ENCODE measurements around the gene ZNF580. TPM values are rescaled to one million over a fixed set of nuclear protein-coding genes. Genes with fewer than 3 reads are reported as not detected.
A peak's percentile ranks its signal among the peaks of the same experiment; 100 is the strongest.

Gene ZNF580
- total and polyA plus RNA-seq, 10 of the 15 experiments (the other 5 are each of a cell fraction or from before 2014, with no cell fraction given) = 2.3 to 31.8 (median 10.0) TPM

- Histone ChIP-seq H3K4me3 (no peak overlapping the region), H3K27ac (ENCODE audit: control insufficient read depth, insufficient read depth) (no peak overlapping the region), H3K9ac (ENCODE audit: control insufficient read depth, insufficient read depth, low read length) (no peak overlapping the region), H3K27me3 (replicated peaks in 1 of 2; ENCODE audit: control insufficient read depth in 2 of 2, insufficient read depth in 2 of 2, low read length in 1 of 2) (no peaks in the 10 kb centered on the region), H2AFZ (ENCODE audit: control insufficient read depth, low read depth, low read length) (no peak overlapping the region), H4K20me1 (ENCODE audit: control insufficient read depth, insufficient read depth) (peaks cover 16% of the 10 kb centered on the region), H3K36me3 (ENCODE audit: control insufficient read depth in 2 of 2, insufficient read depth in 2 of 2, low read length in 1 of 2) (peaks cover 26 to 47% of the 10 kb centered on the region in 2 experiments), H3K4me2 (ENCODE audit: control insufficient read depth, insufficient read depth) (no peak overlapping the region), H3K4me1 (ENCODE audit: control insufficient read depth, insufficient read depth, low read length) (no peaks in the 10 kb centered on the region; the same call in 1 of the 2 replicates), H3K79me2 (ENCODE audit: control insufficient read depth, insufficient read depth, low read length) (peaks cover 16% of the 10 kb centered on the region), H3K9me3 (replicated peaks; ENCODE audit: control insufficient read depth, insufficient read depth, low read length) (no peaks in the 10 kb centered on the region)
- CTCF ChIA-PET = interaction anchor here (1.0 kb wide), 1 partner anchor 37 kb away, joined by 5 read pairs; no protein-coding TSS in a partner anchor
- no TSS peak for BruUV-seq (replicated peaks)
- RAD21 ChIA-PET (ENCODE audit: unreplicated experiment) = no interaction called here
- TF ChIP-seq JUND (IDR thresholded peaks at IDR 0.05; ENCODE audit: low read depth, low read length) (no peak), BCL3 (IDR thresholded peaks at IDR 0.05; ENCODE audit: borderline replicate concordance, insufficient read depth, low read depth, low read length, poor library complexity, severe bottlenecking) (no peak), POLR2A (IDR thresholded peaks at IDR 0.05; ENCODE audit: low read depth, low read length) (peak; percentile 19; the same call in 1 of the 2 replicates)
- TF ChIP-seq, protein P1, sequence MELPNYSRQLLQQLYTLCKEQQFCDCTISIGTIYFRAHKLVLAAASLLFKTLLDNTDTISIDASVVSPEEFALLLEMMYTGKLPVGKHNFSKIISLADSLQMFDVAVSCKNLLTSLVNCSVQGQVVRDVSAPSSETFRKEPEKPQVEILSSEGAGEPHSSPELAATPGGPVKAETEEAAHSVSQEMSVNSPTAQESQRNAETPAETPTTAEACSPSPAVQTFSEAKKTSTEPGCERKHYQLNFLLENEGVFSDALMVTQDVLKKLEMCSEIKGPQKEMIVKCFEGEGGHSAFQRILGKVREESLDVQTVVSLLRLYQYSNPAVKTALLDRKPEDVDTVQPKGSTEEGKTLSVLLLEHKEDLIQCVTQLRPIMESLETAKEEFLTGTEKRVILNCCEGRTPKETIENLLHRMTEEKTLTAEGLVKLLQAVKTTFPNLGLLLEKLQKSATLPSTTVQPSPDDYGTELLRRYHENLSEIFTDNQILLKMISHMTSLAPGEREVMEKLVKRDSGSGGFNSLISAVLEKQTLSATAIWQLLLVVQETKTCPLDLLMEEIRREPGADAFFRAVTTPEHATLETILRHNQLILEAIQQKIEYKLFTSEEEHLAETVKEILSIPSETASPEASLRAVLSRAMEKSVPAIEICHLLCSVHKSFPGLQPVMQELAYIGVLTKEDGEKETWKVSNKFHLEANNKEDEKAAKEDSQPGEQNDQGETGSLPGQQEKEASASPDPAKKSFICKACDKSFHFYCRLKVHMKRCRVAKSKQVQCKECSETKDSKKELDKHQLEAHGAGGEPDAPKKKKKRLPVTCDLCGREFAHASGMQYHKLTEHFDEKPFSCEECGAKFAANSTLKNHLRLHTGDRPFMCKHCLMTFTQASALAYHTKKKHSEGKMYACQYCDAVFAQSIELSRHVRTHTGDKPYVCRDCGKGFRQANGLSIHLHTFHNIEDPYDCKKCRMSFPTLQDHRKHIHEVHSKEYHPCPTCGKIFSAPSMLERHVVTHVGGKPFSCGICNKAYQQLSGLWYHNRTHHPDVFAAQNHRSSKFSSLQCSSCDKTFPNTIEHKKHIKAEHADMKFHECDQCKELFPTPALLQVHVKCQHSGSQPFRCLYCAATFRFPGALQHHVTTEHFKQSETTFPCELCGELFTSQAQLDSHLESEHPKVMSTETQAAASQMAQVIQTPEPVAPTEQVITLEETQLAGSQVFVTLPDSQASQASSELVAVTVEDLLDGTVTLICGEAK (IDR thresholded peaks at IDR 0.05; ENCODE audit: borderline replicate concordance) = no peak
- POLR2A ChIA-PET = interaction anchor here (0.6 kb wide), 1 partner anchor 278 kb away, joined by 4 read pairs; no protein-coding TSS in a partner anchor
- no peak for DNase-seq (ENCODE audit: low read depth, low spot score)
- in situ Hi-C loops (cut with MboI) (loop anchor here (25.0 kb wide), 1 partner anchor 1532 kb away; the partner anchor contains the start of gene CNOT3), intact Hi-C loops (cut with micrococcal nuclease; ENCODE audit: unreplicated experiment) (no loop called here)
- no peak for ATAC-seq
- FAIRE-seq = no peak
- SMC1A ChIA-PET (ENCODE audit: uncharacterized antibody, unreplicated experiment) = no interaction called here
- 93% methylated on average over 26 of the region's 43 CpGs for WGBS (ENCODE audit: insufficient coverage, insufficient replicate concordance, low lambda C conversion rate, missing lambda C conversion rate)
These were observed 28.8 kb downstream of the ZNF580 start for GRCh38 chr19:55669418-55670279.
